Limb (tissue), 2 donors: Measurements from ENCODE around the gene IKZF5.

ENCODE experiments used
- DNase-seq, 2 donors: peaks; one replicate each; pipeline ENCODE4 v3.0.0-alpha.2; 2016; ENCODE audit errors: extremely low spot score in 2 of 2

IKZF5 gene

GRCh38 chr10:123008355-123009104 lies at the start of gene IKZF5, which contains the start of gene ACADSB:
IKZF5 (minus strand) TSS chr10:123008795; CDS start chr10:122998625, 10,170 bp downstream.
ACADSB (plus strand) TSS chr10:123009006; CDS start chr10:123009030, 24 bp downstream.
- DNase-seq, result peak; percentile 95 to 98

GRCh38 chr10:123057968-123058367 lies 49.4 kb upstream of the IKZF5 start:
- no peak for DNase-seq

GRCh38 chr10:123045961-123046731 lies 37.6 kb upstream of the IKZF5 start:
- DNase-seq, result no peak

- peak in 1 of 2 donors; percentile 5 for DNase-seq
Measured at GRCh38 chr10:123044391-123044790, 35.8 kb upstream of the IKZF5 start.

GRCh38 chr10:123043409-123043925 lies 34.9 kb upstream of the IKZF5 start:
- DNase-seq, result peak; percentile 69 to 77

- no peak for DNase-seq
Measured at GRCh38 chr10:123042708-123043408, 34.3 kb upstream of the IKZF5 start.

- no peak for DNase-seq
Measured at GRCh38 chr10:123039632-123039930, 31.0 kb upstream of the IKZF5 start.

- no peak for DNase-seq
Measured at GRCh38 chr10:123038782-123039631, 30.4 kb upstream of the IKZF5 start.

- DNase-seq, result no peak
Measured at GRCh38 chr10:123035467-123036086, 27.0 kb upstream of the IKZF5 start.

- DNase-seq, result no peak
Measured at GRCh38 chr10:123034332-123034731, 25.7 kb upstream of the IKZF5 start.

- DNase-seq, result no peak
Measured at GRCh38 chr10:123031124-123031523, 22.5 kb upstream of the IKZF5 start.

GRCh38 chr10:123027861-123028260 lies 19.3 kb upstream of the IKZF5 start:
- no peak for DNase-seq

- DNase-seq, result no peak
Measured at GRCh38 chr10:123026302-123026701, 17.7 kb upstream of the IKZF5 start.

GRCh38 chr10:123024540-123024939 lies 15.9 kb upstream of the IKZF5 start:
- no peak for DNase-seq

- DNase-seq, result no peak
Measured at GRCh38 chr10:123021517-123021916, 12.9 kb upstream of the IKZF5 start.

GRCh38 chr10:123019941-123020703 lies 11.5 kb upstream of the IKZF5 start:
- no peak for DNase-seq

GRCh38 chr10:123019264-123019663 lies 10.7 kb upstream of the IKZF5 start:
- no peak for DNase-seq

- DNase-seq, result no peak
Measured at GRCh38 chr10:123018531-123018930, 9.9 kb upstream of the IKZF5 start.

GRCh38 chr10:123017421-123018165 lies 9.0 kb upstream of the IKZF5 start:
- DNase-seq, result no peak
